OCI-LY7 (cell line): ENCODE measurements around the gene HMSD. TPM values are rescaled to one million over a fixed set of nuclear protein-coding genes. Genes with fewer than 3 reads are reported as not detected.
"Not testable (repeated sequence)": the region's sequence is repeated elsewhere in the genome, so short reads cannot be mapped to it uniquely, and the experiment has no call there.

ENCODE experiments used
- BruUV-seq: library from RNA; stranded (reverse); fragments of 400-500 nt; replicated peaks from 2 replicates; lab custom pipeline; 2021; lab: Mats Ljungman, UMichigan
- CTCF ChIA-PET: fragments of 300-600 bp; sonication (Branson Sonifier 250); formaldehyde crosslinking; loops from one replicate; lab custom pipeline; 2022; ENCODE audit warnings: antibody characterized with exemption; ENCODE audit not compliant: unreplicated experiment; lab: Charles Lee
- POLR2A ChIA-PET: fragments of 300-600 bp; sonication (Branson Sonifier 250); formaldehyde crosslinking; loops from one replicate; lab custom pipeline; 2022; ENCODE audit warnings: antibody characterized with exemption; lab: Charles Lee
- DNase-seq: peaks from one replicate; pipeline ENCODE4 v3.0.0-alpha.2; 2015; ENCODE audit warnings: low spot score
- H2AFZ ChIP-seq: fragments of 200-600 bp; sonication (generic), shearing (Covaris generic); 2 replicates; pipeline ENCODE4 v1.6.1; 2014; ENCODE audit warnings: mild to moderate bottlenecking, antibody characterized with exemption, low read length, moderate library complexity
- H3K27ac ChIP-seq: fragments of 200-600 bp; sonication (generic); 2 replicates; pipeline ENCODE4 v1.5.1; 2014; ENCODE audit warnings: mixed run types, low read depth, mild to moderate bottlenecking, moderate library complexity, low read length, inconsistent platforms; ENCODE audit not compliant: poor library complexity, severe bottlenecking
- H3K36me3 ChIP-seq: fragments of 200-600 bp; sonication (generic); 2 replicates; pipeline ENCODE4 v1.6.1; 2014; ENCODE audit warnings: mild to moderate bottlenecking, antibody characterized with exemption, low read length, moderate library complexity, mixed read lengths; ENCODE audit not compliant: insufficient read depth
- H3K4me1 ChIP-seq: fragments of 200-600 bp; sonication (generic); 2 replicates; pipeline ENCODE4 v1.5.1; 2014; ENCODE audit warnings: mild to moderate bottlenecking, low read length; ENCODE audit not compliant: insufficient read depth, poor library complexity, severe bottlenecking
- H3K4me2 ChIP-seq: fragments of 200-600 bp; sonication (generic); 2 replicates; pipeline ENCODE4 v1.6.1; 2014; ENCODE audit warnings: mild to moderate bottlenecking, low read length
- H3K4me3 ChIP-seq: fragments of 200-600 bp; sonication (generic); 2 replicates; pipeline ENCODE4 v1.5.1; 2014; ENCODE audit warnings: mild to moderate bottlenecking, low read depth, low read length; ENCODE audit not compliant: poor library complexity, severe bottlenecking
- H3K79me2 ChIP-seq: fragments of 200-600 bp; sonication (generic); 2 replicates; pipeline ENCODE4 v1.6.1; 2016; ENCODE audit warnings: low read depth, mild to moderate bottlenecking, low read length, moderate library complexity, mixed read lengths; ENCODE audit not compliant: insufficient read depth
- H3K9me2 ChIP-seq: fragments of 200-600 bp; sonication (generic); 2 replicates; pipeline ENCODE4 v1.6.1; 2016; ENCODE audit warnings: mild to moderate bottlenecking, low read length, mixed read lengths; ENCODE audit not compliant: insufficient read depth
- H3K9me3 ChIP-seq: fragments of 200-600 bp; sonication (generic); 2 replicates; pipeline ENCODE4 v1.6.1; 2014; ENCODE audit warnings: mild to moderate bottlenecking, mixed run types, low read length, mixed read lengths
- H4K20me1 ChIP-seq: fragments of 200-600 bp; sonication (generic); 2 replicates; pipeline ENCODE4 v1.6.1; 2014; ENCODE audit warnings: mild to moderate bottlenecking, antibody characterized with exemption, low read length, moderate library complexity, mixed read lengths; ENCODE audit not compliant: insufficient read depth
- CTCF ChIP-seq: fragments of 200-600 bp; sonication (generic); conservative IDR thresholded peaks from 2 replicates; pipeline ENCODE4 v1.5.1; 2014; ENCODE audit warnings: mild to moderate bottlenecking, antibody characterized with exemption, low read length, moderate library complexity, mixed read lengths
- EZH2phosphoT487 ChIP-seq: fragments of 200-600 bp; sonication (generic); IDR thresholded peaks from 2 replicates; pipeline ENCODE4 v1.6.1; 2018; ENCODE audit warnings: low read depth, borderline replicate concordance, mild to moderate bottlenecking, mixed run types, antibody characterized with exemption, low read length, moderate library complexity, mixed read lengths
- intact Hi-C: fragments of 100-400 bp; cut with micrococcal nuclease; formaldehyde crosslinking; loops from one replicate; pipeline ENCODE4 v1.10.0; 2022; ENCODE audit not compliant: unreplicated experiment
- total RNA-seq, 2 experiments: library from RNA; depleted of rRNA in 1 of 2; stranded (reverse); fragments of >200 nt in 1 of 2; shearing (Covaris generic) in 1 of 2; gene quantifications; 2 replicates each; pipeline ENCODE4 v1.2.3, GENCODE V29; 2014 to 2022

Gene HMSD
- total RNA-seq, 2 experiments from 2014 or later: not detected

DNA sequence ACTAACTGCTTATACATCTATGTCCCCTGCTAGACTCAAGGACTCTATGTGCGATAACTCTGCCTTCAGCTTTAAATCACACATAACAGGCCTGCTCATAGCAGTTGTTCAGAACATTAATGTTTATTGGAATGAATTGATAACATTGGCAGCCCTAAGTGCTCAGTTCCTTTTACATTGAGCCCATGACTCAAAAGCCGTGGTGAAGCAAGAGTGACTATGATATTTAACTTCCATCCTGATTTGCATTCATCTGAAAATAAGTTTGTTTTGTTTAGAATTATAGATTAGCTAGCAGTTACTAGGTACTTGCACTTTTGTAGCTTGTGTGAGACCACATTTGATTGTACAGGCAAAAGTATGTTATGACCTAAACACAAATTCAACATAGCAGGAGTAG is 27.1 kb upstream of the HMSD start:
- H3K4me2 ChIP-seq: no peak overlapping the region
- ChIA-PET CTCF (no interaction called here), POLR2A (no interaction called here)
- intact Hi-C loops: no loop called here
- no peaks in the 10 kb centered on the region for H3K4me1 ChIP-seq
- no peak overlapping the region for H3K4me3 ChIP-seq
- no peaks in the 10 kb centered on the region for H4K20me1 ChIP-seq
- H3K9me2 ChIP-seq: no peaks in the 10 kb centered on the region
- no peaks in the 10 kb centered on the region for H3K9me3 ChIP-seq
- H3K27ac ChIP-seq: no peak overlapping the region
- H3K79me2 ChIP-seq: no peaks in the 10 kb centered on the region
- no peak for DNase-seq
- H2AFZ ChIP-seq: no peak overlapping the region
- H3K36me3 ChIP-seq: no peaks in the 10 kb centered on the region
- TF ChIP-seq EZH2phosphoT487 (no peak), CTCF (no peak)
- BruUV-seq: no TSS peak

GRCh38 chr18:63924551-63924950 is 24.6 kb upstream of the HMSD start:
- DNase-seq: no peak
- Histone ChIP-seq H3K9me2 (no peaks in the 10 kb centered on the region), H4K20me1 (no peaks in the 10 kb centered on the region), H3K79me2 (no peaks in the 10 kb centered on the region), H3K27ac (no peak overlapping the region), H3K9me3 (no peaks in the 10 kb centered on the region), H3K36me3 (no peaks in the 10 kb centered on the region), H3K4me3 (no peak overlapping the region), H3K4me2 (no peak overlapping the region), H2AFZ (no peak overlapping the region), H3K4me1 (no peaks in the 10 kb centered on the region)
- TF ChIP-seq EZH2phosphoT487: no peak
- TF ChIP-seq CTCF: no peak
- intact Hi-C loops: no loop called here
- ChIA-PET CTCF (no interaction called here), POLR2A (no interaction called here)
- no TSS peak for BruUV-seq

GRCh38 chr18:63928331-63928730 is 20.8 kb upstream of the HMSD start:
- H3K9me3 ChIP-seq: no peaks in the 10 kb centered on the region
- no peaks in the 10 kb centered on the region for H3K36me3 ChIP-seq
- H3K4me2 ChIP-seq: no peak overlapping the region
- intact Hi-C loops: no loop called here
- ChIA-PET CTCF (no interaction called here), POLR2A (no interaction called here)
- BruUV-seq: no TSS peak
- DNase-seq: no peak
- no peaks in the 10 kb centered on the region for H3K9me2 ChIP-seq
- no peak overlapping the region for H3K27ac ChIP-seq
- H3K4me3 ChIP-seq: no peak overlapping the region
- no peaks in the 10 kb centered on the region for H3K79me2 ChIP-seq
- no peak overlapping the region for H2AFZ ChIP-seq
- TF ChIP-seq CTCF: no peak
- no peak for TF ChIP-seq EZH2phosphoT487
- H4K20me1 ChIP-seq: no peaks in the 10 kb centered on the region
- no peaks in the 10 kb centered on the region for H3K4me1 ChIP-seq

DNA sequence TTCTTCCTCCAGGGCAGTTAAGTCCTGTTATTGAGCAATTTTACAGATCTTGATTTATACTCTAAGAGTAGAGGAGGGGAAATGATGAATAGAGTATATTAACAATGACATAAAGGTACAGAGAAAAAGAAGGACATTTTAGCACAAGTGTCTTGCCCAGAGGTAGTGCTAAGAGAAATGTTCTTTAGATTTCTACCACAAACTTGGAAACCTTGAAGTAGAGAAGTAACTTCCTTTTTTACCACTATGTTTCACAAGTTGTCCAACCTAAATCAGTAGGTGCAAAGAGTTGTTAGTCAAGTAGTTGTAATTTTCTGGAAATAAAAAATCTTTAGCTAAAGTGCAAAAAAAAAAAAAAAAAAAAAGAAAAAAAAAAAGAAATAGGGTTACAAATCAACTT is 19.7 kb upstream of the HMSD start:
- H3K4me1 ChIP-seq, DNase-seq, H3K9me3 ChIP-seq, H3K36me3 ChIP-seq, BruUV-seq, H3K27ac ChIP-seq, H4K20me1 ChIP-seq, H3K4me2 ChIP-seq, intact Hi-C loops, CTCF ChIA-PET, H3K4me3 ChIP-seq, H2AFZ ChIP-seq, H3K79me2 ChIP-seq, H3K9me2 ChIP-seq: not testable (repeated sequence)
- POLR2A ChIA-PET: interaction anchor here (0.6 kb wide), 1 partner anchor 12 kb away, joined by 5 read pairs; no protein-coding TSS in a partner anchor
